Stimulated activated naive CD8-positive, alpha-beta T cell treated with anti-CD3 and anti-CD28 coated beads, Interleukin-15, amount 100 ng/mL, for 72 hours (primary cell): ENCODE results near the gene ALK.

ENCODE experiments used
- ATAC-seq: fragments of 150-1000 bp; cut with Tn5 transposase; 2 replicates; pipeline ENCODE4 v1.10.0; 2021; ENCODE audit warnings: mild to moderate bottlenecking, moderate library complexity
- DNase-seq, 2 donors: peaks; one replicate each; pipeline ENCODE4 v3.0.0; 2021 to 2022
- H3K27ac Mint-ChIP-seq, 2 donors: one replicate each; pipeline ENCODE4 v1.8.0; 2022; ENCODE audit warnings: mild to moderate bottlenecking in 2 of 2, mixed read lengths in 2 of 2, moderate library complexity in 2 of 2
- H3K27me3 Mint-ChIP-seq: one replicate; pipeline ENCODE4 v1.8.0; 2022; ENCODE audit warnings: mixed read lengths
- H3K4me1 Mint-ChIP-seq: one replicate; pipeline ENCODE4 v1.8.0; 2022; ENCODE audit warnings: mild to moderate bottlenecking, mixed read lengths
- H3K4me3 Mint-ChIP-seq, 2 donors: one replicate each; pipeline ENCODE4 v1.8.0; 2022; ENCODE audit warnings: mild to moderate bottlenecking in 2 of 2, mixed read lengths in 2 of 2, moderate library complexity in 1 of 2
- H3K9me3 Mint-ChIP-seq, 2 donors: one replicate each; pipeline ENCODE4 v1.8.0; 2022; ENCODE audit warnings: mixed read lengths in 2 of 2

ALK gene

DNA sequence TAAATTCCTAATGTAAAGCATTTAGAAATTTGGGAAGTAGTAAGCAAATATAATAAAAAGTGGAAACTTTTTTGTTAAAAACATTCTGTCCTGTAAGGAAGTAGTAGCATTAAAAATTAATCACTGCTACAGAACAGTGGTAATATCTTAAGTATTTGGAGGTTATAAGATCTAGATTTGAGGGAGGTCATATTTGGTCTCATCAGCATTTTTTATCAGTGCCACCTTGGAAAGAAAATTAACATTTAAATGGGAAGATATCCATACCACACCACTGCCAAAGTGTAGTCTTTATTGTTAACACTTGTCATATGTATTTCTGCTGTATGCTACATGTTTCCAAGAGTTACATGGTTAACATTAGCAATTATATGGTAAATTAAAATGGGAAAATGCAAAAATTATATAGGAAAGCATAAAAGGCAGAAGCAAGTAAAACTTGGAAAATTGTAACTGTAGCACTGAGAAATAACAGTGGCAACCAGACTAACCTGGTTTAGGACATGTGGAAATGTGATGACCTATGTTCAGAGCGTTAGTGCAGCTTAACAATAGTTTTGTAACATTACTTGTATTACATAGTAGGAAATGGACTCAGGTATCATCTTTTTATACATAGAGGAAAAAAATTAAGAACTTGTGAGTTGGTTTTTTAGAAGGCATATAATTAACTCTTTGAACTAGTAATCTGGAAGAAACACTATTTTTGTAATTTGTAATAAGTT is 759.0 kb downstream of the ALK start:
- no peak for ATAC-seq
- H3K4me1 Mint-ChIP-seq = no peaks in the 10 kb centered on the region
- H3K4me3 Mint-ChIP-seq = no peak overlapping the region
- no peak overlapping the region for H3K27ac Mint-ChIP-seq
- no peaks in the 10 kb centered on the region for H3K9me3 Mint-ChIP-seq
- H3K27me3 Mint-ChIP-seq = no peaks in the 10 kb centered on the region
- no peak for DNase-seq

DNA sequence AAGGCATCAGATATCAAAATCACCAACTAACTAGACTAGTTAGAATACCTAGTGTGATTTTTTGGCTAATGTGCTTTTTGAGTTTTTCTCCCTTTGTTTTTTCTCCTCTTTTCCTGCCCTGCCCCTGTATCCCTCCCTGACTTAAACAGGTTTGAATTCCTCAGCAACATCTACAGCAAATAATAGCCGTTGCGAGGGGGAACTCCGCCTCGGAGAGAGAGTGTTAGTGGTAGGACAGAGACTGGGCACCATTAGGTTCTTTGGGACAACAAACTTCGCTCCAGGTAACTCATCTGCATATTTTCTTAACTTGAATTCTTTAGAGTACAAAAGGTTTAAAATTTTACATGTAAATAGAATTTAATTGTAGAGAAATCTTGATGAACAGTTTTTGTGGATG is 761.2 kb downstream of the ALK start:
- H3K27me3 Mint-ChIP-seq = no peaks in the 10 kb centered on the region
- DNase-seq (no peak), ATAC-seq (no peak)
- H3K27ac Mint-ChIP-seq = peak overlapping the region in 1 of 2 donors; percentile 75
- no peaks in the 10 kb centered on the region for H3K4me1 Mint-ChIP-seq
- H3K9me3 Mint-ChIP-seq = no peaks in the 10 kb centered on the region
- H3K4me3 Mint-ChIP-seq = no peak overlapping the region

DNA sequence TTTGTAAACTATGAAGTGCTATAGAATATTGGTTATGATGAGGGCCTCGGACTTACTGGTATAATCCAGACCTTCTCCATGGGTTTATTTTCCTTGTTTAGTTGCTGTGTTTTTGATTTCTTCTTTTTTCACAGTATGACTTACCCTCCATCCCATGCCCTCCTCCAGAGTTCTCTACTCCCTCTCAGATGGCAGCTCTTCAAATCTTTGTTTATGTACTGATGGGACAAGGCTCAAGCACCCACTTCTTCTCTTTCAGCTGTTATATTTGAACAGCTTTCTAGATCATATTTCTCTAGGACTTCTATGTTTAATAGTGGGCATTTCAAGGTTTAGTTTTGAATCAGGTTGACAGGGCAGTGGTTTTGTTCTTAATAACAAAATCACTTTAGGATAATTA is 762.3 kb downstream of the ALK start:
- H3K4me3 Mint-ChIP-seq = no peak overlapping the region
- no peaks in the 10 kb centered on the region for H3K27me3 Mint-ChIP-seq
- H3K4me1 Mint-ChIP-seq = no peaks in the 10 kb centered on the region
- H3K27ac Mint-ChIP-seq = peak overlapping the region in 1 of 2 donors; percentile 22
- DNase-seq (no peak), ATAC-seq (no peak)
- H3K9me3 Mint-ChIP-seq = no peaks in the 10 kb centered on the region

DNA sequence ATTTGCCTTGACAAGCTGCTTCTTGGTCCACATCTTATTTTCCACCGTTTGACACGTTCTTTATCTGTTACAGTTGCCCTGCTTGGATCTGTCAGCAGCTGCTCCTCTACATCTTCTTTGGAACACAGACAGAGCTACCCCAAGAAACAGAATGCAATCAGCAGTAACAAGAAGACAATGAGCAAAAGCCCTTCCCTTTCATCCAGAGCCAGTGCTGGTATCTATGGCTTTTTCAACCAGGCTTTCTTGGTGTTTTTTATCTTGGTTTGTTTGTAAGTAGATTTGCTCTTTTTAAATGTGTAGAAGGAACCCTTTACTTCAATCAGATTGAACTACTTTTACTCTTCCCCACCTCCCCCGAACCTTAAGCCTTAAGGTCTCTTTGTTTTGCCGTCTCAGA is 764.3 kb downstream of the ALK start:
- Mint-ChIP-seq H3K4me1 (no peaks in the 10 kb centered on the region), H3K9me3 (no peaks in the 10 kb centered on the region), H3K27ac (no peak overlapping the region), H3K27me3 (no peaks in the 10 kb centered on the region), H3K4me3 (no peak overlapping the region)
- ATAC-seq (no peak), DNase-seq (no peak)

DNA sequence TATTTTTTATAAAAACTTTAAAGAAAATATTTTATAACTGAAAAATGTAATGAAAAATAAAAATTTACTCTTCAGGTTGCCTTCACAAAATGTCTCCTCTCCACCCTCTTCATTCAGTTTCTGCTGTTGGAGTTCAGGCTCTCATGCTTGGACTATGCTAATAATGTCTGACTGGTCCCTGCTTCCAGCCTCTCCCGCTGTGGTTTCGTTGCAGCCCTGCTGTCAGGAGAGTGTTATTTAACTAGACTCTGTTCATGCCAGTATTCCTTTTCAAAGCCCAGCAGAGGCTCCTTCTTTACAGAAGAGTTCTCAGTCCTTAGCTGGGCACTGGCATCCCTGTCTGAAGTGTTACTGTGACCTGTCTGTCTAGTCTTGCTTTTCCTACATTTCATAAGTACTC is 765.8 kb downstream of the ALK start:
- ATAC-seq (no peak), DNase-seq (no peak)
- Mint-ChIP-seq H3K4me1 (no peaks in the 10 kb centered on the region), H3K4me3 (no peak overlapping the region), H3K9me3 (no peaks in the 10 kb centered on the region), H3K27ac (no peak overlapping the region), H3K27me3 (no peaks in the 10 kb centered on the region)

DNA sequence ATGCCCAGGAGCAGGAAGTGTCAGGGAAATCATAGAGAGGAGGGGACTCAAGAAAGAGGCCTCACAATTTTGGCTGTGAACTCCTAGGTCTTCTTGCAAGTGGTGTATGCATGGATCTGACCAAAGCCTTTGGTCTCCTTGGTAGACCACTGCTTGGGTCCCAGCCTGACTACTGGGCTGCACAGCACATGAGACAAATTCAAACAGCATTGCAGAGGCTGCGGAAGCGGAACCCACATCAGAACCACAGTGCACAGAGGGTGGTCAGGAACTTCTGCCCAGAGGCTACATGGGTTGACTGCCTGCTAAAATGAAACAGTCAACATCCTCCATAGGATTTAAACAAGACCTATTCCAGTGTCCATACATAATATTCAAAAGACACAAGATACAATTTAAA is 766.8 kb downstream of the ALK start:
- no peak for DNase-seq
- H3K9me3 Mint-ChIP-seq = no peaks in the 10 kb centered on the region
- no peak for ATAC-seq
- H3K4me1 Mint-ChIP-seq = no peaks in the 10 kb centered on the region
- H3K27ac Mint-ChIP-seq = no peak overlapping the region
- no peak overlapping the region for H3K4me3 Mint-ChIP-seq
- H3K27me3 Mint-ChIP-seq = no peaks in the 10 kb centered on the region

DNA sequence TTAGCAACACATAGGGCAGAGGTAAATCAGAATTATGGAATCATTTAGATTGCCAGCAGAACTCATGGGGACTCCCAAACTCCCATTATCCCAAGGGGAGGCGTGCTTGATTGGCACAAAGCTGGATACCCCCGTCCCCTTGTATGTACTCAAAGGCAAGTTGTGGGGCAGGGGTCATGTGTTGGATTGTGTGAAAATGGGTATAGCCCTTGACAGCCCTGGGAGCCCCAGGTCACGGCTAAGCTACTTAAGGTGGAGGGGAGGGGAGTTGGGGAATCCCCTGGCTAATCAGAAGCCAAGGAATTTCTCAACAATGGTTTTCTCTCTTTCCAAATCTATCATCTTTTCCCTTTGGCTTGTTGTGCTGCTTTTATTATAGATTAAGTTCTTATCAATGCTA is 773.4 kb downstream of the ALK start:
- no peak overlapping the region for H3K4me3 Mint-ChIP-seq
- no peak for DNase-seq
- no peaks in the 10 kb centered on the region for H3K4me1 Mint-ChIP-seq
- H3K27me3 Mint-ChIP-seq = no peaks in the 10 kb centered on the region
- no peaks in the 10 kb centered on the region for H3K9me3 Mint-ChIP-seq
- no peak for ATAC-seq
- no peak overlapping the region for H3K27ac Mint-ChIP-seq

DNA sequence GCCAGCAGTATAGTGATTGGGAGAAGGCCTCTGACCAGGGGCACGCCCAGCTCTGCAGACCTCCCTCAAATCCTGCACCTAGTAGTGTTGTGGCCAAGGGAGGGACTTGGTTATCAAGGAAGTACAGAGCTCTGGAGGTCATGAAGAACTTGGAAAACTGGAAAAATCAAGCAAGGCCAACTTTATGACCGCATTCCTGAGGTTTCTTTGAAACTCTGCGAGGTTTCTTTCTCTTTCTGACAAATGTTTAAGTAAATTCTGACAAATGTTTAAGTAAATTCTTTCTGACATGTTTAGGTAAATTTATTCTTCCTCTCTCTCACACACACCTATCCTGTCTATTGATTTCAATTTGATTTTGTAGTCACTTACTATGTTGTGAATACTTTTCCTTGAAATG is 775.2 kb downstream of the ALK start:
- Mint-ChIP-seq H3K4me1 (peaks cover 8% of the 10 kb centered on the region), H3K9me3 (no peaks in the 10 kb centered on the region), H3K27me3 (no peaks in the 10 kb centered on the region), H3K27ac (no peak overlapping the region), H3K4me3 (no peak overlapping the region)
- no peak for DNase-seq
- no peak for ATAC-seq

DNA sequence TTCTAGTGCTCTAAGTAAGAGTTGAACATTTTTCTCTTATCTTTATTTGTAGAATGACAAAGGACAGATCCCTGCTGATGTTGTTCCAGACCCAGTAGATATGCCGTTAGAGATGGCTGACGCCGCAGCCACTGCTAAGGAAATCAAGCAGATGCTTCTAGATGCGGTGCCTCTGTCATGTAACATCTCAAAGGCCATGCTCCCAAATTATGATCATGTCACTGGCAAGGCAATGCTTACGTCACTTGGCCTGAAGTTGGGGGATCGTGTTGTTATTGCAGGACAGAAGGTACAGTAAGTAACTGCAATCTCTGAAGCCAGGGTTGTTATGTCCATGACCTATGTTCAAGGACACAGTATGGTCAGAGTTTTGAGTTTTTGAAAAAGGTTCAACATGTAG is 777.7 kb downstream of the ALK start:
- DNase-seq = no peak
- peaks cover 28% of the 10 kb centered on the region for H3K4me1 Mint-ChIP-seq
- no peaks in the 10 kb centered on the region for H3K27me3 Mint-ChIP-seq
- no peak overlapping the region for H3K27ac Mint-ChIP-seq
- peaks cover 6 to 12% of the 10 kb centered on the region in 2 donors for H3K9me3 Mint-ChIP-seq
- ATAC-seq = no peak
- H3K4me3 Mint-ChIP-seq = no peak overlapping the region
